GM21526 (cell line): ENCODE data around the gene RNLS.

ENCODE experiments used
- ATAC-seq: cut with Tn5 transposase; IDR thresholded peaks from one replicate; pipeline ENCODE4 v1.9.1; 2021; ENCODE audit warnings: moderate library complexity; ENCODE audit not compliant: unreplicated experiment, low FRiP score

Gene RNLS

DNA sequence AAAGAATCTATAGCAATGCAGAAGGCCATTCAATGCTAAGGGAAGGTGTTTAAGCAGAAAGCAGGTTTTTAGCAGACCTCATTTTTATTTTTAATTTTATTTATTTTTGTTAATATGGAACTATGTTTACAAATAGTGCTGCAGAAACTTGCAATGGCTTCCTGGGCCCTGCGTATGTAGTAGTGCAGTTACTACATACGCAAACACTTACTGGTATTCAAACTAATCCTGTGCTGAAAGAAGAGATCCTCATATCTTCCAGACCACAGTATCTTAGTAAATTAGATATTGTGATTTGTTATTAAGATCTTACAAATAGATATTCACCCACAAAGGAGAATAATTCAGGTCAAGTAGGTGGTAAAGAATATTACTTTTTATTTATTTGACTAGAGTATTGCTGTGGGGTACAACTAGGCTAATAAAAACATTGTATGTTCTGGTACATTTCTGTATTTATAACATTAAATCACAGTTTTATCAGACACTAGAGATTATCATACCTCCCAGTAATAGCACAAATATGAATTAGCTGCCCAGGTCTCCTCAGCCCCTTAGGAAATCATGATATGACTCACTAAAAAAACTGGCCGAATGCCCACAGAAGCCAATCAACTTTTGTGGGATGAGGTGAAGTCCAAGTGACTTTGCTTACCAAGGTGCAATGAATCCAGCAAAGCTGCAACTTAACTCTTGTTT, 57.6 kb downstream of the RNLS start:
- ATAC-seq = no peak

DNA sequence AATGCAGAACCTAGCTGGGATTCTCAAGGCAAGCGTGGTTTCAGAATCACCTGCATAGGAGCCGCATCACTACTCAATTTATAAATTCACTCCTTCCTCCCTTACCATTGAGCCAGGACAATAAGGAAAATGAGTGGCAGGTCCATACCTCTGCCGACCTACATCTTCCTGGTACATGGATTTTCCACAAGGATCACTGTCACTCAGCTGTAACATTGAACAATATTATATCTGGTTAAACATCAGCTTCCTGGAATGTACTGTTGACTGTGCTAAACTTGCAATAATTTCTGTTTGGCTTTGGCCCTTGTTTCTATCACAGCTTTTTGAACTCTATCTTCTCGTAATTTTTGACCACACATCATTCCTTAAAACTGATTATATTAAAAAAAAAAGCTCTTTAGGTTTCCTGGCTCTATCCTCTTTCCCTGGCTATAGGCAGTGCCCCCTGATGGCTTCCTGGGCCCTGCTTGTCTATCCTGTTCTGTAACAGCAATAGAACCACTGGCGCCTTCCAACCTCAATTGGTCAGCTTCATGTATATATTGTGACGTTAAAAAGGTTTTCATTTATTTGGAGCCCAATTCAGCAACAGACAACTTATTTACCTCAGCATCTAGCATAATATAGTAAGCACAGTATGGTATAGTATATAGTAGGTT, 59.2 kb downstream of the RNLS start:
- no peak for ATAC-seq

DNA sequence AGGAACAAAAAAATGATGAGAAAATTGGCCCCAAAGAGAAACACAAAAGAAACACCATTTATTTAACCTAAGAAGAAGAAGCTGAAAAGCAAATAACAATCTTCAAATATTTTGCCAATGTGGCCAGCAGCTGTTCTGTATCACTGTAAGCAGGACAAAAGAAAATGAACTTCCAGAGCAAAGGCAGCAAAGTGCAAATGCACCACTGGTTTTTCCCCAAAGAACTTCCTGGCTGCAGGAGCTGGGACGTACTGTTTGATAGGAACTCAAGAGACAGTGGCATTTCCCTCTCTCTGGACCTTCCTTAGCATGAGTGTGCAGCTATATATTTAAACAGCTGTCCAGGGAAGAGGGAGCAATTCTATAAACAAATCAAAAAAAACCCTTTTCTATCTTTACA, 60.4 kb downstream of the RNLS start:
- ATAC-seq = no peak

DNA sequence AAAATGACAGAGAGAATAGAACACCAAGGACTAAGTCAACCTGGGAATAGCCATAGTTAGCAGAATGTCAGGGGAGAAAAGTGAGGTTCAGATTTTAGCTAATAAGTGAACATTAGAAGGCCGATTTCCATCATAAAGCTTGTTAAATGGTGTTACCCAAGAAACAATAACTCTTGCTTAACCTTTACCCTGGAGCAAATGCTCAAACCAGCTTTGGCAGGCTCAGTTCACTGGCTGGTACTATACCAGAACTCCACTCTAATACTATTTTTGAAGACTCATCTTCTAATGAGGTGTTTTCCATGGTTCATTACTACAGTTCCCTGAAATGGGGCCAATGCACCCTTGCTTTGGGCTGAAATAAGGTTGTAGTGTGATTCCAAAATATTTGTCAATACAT, 61.3 kb downstream of the RNLS start:
- no peak for ATAC-seq

DNA sequence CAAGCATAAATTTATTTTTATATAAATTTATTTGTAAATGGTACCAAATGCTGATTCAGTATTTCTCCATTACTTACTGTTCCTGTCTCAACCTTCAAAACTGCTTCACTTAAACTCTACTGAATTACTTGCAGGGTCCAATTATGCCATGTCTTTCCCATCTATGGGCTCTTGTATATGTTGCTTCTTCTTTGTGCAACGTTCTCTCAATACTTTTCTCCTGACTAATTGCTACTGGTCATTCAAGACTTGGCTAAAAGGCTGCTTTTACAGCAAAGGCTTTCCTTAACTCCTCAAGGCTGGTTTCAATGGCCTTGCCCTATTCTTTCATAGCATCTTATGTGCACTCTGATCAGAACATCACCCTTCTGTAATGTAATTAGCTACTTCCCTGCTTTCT, 67.9 kb downstream of the RNLS start:
- ATAC-seq = no peak

DNA sequence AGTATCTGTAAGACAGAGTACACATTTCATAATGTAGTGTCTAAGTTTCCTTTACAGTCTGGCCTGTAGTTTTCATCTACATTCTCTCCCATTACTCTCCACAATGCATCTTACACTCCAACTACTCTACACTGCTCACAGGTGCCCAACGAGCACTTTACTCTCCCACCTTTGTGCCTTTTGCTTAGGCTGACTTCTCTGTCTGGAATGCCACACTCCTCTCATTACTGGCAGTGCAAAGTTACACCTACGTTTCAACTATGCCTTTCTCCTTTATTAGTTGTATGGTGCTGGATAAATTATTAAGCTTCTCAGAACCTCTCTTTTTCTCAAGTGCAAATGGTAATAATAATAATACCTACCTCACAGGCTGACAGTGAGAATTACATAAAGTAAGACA, 70.5 kb downstream of the RNLS start:
- no peak for ATAC-seq

DNA sequence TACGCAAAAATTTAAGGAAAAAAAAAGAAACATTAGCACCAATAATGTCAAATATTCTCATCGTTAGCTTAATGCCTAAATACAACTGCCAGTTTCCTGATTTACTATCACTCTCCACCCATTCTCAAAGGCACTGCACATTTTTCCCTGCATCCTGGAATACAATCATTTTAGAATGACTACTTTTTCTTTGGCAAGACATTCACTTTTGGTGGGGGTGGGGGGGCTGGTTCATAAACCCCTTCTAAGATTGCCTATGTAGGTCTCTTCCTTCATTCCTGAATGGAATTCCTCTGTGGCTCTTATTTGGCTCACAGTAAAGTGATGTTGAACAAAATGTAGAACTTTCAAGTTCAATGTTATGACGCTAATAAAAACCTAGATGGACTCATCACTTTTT, 74.3 kb downstream of the RNLS start:
- no peak for ATAC-seq

DNA sequence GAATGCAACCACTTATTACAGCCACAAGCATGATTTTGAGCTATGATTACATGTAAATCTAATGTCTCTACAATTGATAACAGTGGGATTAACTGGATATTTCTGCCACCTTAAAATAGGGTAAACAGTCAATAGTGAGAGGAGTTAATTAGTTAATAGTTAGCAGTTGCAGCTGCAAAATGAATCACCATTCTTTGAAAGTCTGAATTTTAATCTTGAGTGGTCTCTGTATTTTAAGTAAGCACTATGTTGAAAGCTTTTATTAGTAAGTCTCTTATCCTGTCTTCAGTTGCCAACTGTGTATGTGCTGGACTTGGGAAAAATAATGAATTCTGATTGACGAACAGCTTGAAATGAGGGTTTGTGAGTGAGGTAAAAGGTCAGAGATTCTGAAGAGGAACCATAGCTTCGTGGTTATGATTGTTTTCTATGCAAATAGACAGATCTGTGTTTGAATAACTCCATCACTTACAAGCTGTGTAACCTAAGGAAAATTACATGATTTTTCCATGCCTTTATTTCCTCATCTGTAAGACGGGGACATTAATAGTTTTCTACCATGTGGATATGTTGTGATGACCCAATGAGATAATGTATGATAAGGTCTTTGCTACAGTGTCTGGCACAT, 75.2 kb downstream of the RNLS start:
- ATAC-seq = no peak

DNA sequence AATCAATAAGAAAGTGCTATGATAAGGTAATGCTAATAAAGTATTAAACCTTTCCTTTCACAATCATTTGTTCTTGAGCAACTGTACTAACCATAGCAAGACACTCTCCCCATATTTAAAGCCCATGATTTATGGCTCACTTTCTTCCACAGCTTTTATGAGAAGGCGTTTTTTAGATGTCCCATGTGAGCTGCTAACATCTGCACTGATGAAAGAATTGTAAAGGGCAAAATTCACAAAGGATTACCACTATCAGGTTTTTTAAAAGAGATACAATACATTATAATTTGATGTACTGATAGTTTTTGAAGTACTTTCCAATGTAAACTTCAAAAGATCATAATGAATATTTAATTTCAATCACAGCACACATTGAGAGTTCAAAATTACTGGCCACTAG, 75.7 kb downstream of the RNLS start:
- ATAC-seq = no peak

DNA sequence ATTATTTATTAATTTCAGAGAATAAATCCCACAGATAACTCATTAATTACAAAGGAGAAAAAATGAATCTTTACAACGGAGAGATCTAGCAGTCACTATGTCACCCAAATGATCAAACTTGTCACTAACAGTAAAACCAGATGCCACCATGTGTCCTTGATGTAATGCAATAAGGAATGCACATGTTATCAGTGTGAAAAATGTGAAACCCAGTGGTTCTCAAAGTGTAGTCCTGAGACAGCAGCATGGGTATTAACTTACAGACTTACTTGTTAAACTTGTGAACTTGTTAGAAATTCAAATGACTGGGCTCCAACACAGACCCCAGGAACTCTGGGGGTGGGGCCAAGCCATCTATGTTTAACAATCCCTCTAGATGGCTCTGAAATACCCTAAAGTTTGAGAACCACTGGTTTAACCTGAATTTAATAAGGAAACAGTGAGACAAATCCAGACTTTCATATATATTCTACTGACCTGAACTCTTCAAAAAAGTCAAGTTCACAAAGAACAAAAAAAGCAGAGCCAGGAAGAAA, 77.4 kb downstream of the RNLS start:
- ATAC-seq = no peak

DNA sequence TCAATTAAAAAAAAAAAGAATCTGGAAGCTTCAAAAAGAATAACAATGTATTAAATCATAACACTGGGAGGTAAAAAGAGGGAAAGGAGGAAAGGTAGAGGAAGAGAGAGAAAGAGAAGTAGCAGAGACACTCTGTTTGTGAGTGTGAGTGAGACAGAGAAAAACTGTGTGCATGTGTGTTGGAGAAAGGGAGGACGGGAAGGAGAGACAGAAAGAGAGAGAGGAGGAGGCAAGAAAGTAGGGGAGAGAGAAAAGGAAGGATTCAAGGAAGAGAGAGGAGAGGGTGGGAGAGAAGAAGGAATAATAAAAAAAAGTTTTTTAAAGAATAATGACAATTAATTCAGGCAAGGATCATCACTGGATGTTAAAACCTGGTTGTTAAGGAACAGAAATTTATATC, 77.9 kb downstream of the RNLS start:
- no peak for ATAC-seq

DNA sequence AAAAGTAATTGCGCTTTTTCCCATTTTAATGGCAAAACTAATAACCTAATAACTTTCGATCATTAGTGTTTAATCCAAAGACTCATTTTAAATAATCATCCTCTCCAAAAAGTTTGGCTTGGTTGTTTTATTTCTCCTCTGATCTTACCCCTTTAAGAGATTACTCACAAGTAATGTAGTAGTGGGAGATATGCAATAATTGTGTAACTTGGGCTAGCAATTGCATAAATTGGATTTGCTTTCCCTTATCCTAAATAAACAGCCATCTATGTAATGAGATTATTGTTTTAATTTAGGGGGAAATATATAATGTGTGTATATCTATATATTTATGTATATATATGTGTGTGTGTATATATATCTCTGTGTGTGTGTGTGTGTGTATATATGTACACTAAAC, 82.5 kb downstream of the RNLS start:
- no peak for ATAC-seq

DNA sequence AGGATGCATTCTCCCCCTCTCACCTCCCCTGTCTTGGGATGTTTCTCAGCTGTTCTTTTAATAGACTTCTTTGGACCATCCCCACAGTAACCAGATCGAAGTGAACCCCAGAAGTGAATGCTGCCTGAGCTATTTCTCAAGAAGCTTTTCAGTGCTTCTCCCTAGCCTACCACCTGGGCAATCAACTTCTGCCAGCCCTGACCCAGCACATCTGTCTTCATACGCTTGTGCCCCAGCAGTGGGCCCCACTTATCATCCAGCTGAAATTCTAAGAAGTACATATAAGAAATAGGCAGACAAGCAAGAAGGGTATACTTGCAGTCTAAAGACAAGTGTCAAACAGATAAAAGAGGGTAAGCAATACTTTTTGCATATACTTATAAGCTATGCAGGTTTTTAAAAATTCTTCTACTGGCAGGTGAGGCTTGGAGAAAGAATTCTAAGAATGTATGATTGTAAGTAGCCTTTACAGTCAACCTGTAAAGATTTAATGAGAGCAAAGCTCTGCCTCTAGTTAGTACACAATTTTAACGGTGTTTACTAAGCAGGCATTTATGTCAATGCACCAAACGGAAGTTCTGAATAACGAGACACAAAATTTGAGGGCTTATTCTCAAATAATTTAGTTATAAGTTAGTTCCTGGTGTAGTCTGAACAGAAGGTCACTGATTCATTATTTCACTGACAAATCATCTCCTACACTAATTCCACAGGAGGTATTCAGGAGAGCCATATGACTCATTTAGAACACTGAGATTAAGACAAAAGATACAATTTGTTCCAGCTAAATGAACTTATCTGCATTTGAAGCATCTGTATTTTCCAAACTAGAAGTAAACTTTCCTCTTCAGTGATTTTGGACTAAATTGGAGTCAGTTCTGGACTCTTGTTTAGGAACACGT, 83.3 kb downstream of the RNLS start:
- no peak for ATAC-seq

DNA sequence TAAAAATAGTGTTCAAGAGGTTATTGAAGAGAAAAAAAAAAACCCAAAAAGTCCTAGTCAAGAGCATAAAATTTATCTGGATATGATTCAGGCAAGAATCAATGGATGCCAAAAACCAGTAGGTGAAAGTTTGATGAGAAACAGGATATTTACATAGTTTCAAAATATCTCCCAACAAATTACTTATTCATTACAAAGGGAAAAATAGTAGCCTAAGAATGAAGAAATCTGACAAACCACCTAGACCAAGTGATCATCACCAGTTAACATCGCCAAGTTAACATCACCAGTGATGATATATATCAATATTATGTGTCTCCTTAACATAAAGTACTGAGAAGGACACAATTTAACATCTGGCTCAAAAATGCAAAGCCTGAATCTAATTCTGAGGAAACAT, 85.2 kb downstream of the RNLS start:
- no peak for ATAC-seq

DNA sequence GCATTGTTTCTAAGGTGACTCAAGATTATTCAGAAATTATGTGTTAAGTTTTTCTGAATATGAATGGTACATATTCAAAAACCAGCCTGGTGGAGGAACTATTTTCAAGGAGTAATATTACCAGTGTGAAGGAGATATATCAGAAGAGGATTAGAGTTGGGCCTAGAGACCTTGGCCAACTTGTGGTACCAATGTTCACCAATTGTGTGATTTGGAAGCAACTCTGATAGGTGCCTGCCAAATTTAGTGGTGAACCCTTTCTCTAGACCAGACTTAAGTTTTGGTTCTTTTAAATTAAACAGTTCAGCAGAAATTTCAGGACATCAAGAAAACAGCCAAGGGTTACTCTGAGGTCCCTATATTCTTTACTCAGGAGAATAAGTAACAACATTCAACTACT, 88.6 kb downstream of the RNLS start:
- ATAC-seq = no peak

DNA sequence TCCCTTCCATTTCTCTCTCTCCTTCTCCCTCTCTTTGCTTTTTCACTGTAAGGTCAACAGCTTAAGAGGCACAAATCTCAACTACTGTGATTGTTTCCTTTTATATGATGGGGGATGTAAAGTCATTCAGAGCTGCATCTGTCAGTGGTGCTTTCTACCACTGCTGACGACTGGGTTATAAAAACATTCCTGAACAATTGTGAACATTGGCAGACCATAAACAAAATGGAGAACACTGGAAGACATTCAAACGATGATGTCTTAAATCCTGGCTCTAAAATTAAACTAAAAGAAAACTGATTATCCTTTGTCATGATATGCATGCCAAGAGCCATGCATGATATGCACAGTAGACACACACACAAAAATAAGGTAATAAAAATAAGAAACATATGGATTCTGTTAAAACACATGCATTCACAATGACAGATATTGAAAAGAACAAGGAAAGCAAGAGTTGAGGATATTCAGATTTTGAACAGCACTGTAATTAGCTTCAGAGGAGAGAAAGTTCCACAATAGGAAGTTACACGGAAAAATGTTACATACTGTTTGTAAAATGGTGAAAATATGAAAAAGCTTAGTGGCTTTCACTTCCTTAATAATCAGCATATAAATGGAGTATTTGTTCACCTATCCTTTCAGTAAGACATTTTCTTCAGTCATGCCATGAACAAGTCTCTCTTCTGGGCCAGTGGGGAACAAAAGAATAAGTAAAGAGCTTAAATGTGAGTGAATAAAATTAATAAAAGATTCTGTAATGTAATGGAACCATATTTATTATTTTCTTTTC, 89.2 kb downstream of the RNLS start:
- ATAC-seq = no peak

DNA sequence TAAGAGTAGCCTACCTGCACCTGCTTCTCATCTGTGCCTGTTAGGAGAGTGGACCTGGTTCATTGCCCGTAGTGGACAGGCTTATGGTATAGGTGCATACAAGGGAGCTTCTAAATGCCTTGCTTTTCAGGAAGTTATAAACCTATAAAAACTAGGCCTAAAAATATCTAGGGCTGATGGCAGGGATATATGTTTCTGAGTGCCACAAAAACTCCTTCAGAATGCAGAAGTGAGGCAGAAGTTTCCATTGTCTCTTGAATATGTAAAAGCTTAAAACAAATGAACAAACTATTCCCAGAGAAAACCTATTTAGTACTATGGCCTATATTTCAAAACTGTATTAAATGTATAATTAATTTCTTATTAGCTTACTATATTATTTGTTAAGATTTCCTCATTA, 91.8 kb downstream of the RNLS start:
- ATAC-seq = no peak

DNA sequence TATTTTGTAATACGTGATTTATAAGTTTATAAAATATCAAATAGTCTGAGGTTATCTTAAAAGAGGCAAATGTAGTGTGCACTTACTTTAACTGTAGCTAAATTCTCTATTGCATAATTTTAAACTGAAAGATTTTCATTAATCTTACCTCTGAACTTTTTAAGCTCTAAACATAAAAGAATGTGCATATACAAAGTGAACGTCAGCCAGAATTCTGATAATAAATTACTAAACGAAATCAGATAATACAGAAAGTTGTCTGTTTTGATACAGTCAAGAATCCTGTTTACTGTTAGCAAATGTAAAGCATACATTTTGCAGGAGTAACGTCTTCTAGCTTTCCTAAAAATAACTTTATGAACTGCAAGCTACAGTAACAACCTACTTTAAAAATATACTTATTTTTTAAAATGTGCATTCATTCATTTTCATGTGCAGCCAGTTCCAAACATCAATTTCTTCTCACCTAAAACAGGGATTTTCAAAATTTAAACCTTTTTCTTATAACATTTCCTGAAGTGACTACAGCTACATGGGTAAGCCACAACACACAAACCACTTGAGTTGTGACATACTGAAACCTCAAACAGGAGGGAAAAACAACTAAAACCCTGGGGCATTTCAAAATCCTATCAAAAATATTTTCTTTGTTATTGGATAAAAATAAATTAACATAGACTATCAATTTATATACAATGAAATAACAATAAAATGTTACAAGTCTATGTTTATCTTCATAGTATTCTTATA, 92.7 kb downstream of the RNLS start:
- ATAC-seq = no peak

DNA sequence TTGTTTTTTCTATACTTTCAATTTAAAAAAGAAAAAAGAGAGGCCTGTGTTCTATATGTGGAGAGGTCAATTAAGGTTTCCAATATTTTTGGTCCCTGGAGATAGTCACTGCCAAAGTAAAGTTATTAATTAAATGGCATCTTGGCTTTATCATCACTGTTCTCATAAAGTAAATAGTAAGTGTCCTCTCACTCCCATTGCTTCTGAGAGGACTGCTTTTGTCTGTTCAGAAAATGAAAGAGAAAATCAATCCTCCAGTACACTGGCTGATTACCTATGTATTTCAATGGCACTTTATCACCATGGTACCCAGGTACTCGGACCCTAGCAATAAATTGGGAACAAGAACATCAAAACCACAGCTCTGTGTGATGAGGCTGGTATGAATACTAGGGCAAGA, 94.0 kb downstream of the RNLS start:
- ATAC-seq = no peak
